Loucy (cell line): ENCODE results near the gene HIGD2A.
A peak's percentile ranks its signal among the peaks of the same experiment; 100 is the strongest.

ENCODE experiments used
- H2AFZ ChIP-seq: fragments of 200-600 bp; sonication (generic); 2 replicates; pipeline ENCODE4 v1.6.0; 2016; ENCODE audit warnings: antibody characterized with exemption, mild to moderate bottlenecking, low read length, moderate library complexity
- H3F3A ChIP-seq: fragments of 200-600 bp; 2 replicates; pipeline ENCODE4 v1.6.0; 2016; ENCODE audit warnings: antibody characterized with exemption, low read depth, mild to moderate bottlenecking
- H3K27me3 ChIP-seq: fragments of 200-600 bp; sonication (generic); 2 replicates; pipeline ENCODE4 v1.6.1; 2014; ENCODE audit warnings: low read length, mild to moderate bottlenecking; ENCODE audit not compliant: insufficient read depth, poor library complexity, severe bottlenecking
- H3K36me3 ChIP-seq: fragments of 200-600 bp; sonication (generic); 2 replicates; pipeline ENCODE4 v1.6.1; 2016; ENCODE audit warnings: low read length; ENCODE audit not compliant: insufficient read depth
- H3K4me1 ChIP-seq: fragments of 200-600 bp; sonication (generic); 2 replicates; pipeline ENCODE4 v1.5.1; 2014; ENCODE audit warnings: low read length, mild to moderate bottlenecking; ENCODE audit not compliant: insufficient read depth, poor library complexity, severe bottlenecking
- H3K4me2 ChIP-seq: fragments of 200-600 bp; sonication (generic); 2 replicates; pipeline ENCODE4 v1.6.0; 2014; ENCODE audit warnings: antibody characterized with exemption, low read length, low read depth, mild to moderate bottlenecking; ENCODE audit not compliant: poor library complexity, severe bottlenecking
- H3K4me3 ChIP-seq: fragments of 200-600 bp; sonication (generic); 2 replicates; pipeline ENCODE4 v1.5.1; 2014; ENCODE audit warnings: low read length, mild to moderate bottlenecking, mixed read lengths; ENCODE audit not compliant: poor library complexity, severe bottlenecking
- H3K79me2 ChIP-seq: fragments of 200-600 bp; sonication (generic); 2 replicates; pipeline ENCODE4 v1.6.1; 2014; ENCODE audit warnings: low read length; ENCODE audit not compliant: insufficient read depth
- H3K9ac ChIP-seq: fragments of 200-600 bp; sonication (generic); 2 replicates; pipeline ENCODE4 v1.6.0; 2014; ENCODE audit warnings: mild to moderate bottlenecking, low read depth, low read length, moderate library complexity; ENCODE audit not compliant: poor library complexity, severe bottlenecking
- H3K9me2 ChIP-seq: fragments of 200-600 bp; sonication (generic); replicated peaks from 2 replicates; pipeline ENCODE4 v1.6.1; 2016; ENCODE audit warnings: low read depth, low read length, mixed read lengths
- H3K9me3 ChIP-seq: fragments of 200-600 bp; sonication (generic); 2 replicates; pipeline ENCODE4 v1.6.1; 2014; ENCODE audit warnings: mild to moderate bottlenecking, antibody characterized with exemption, low read length, low read depth; ENCODE audit not compliant: insufficient read depth
- H4K20me1 ChIP-seq: fragments of 200-600 bp; sonication (generic); 2 replicates; pipeline ENCODE4 v1.6.0; 2014; ENCODE audit warnings: antibody characterized with exemption, low read length, mild to moderate bottlenecking; ENCODE audit not compliant: insufficient read depth, poor library complexity, severe bottlenecking
- CTCF ChIP-seq: fragments of 200-600 bp; sonication (generic); conservative IDR thresholded peaks from 2 replicates; pipeline ENCODE4 v1.5.1; 2014; ENCODE audit warnings: mild to moderate bottlenecking, antibody characterized with exemption, low read length
- EZH2phosphoT487 ChIP-seq: fragments of 200-600 bp; IDR thresholded peaks from 2 replicates; pipeline ENCODE4 v1.6.1; 2018; ENCODE audit warnings: antibody characterized with exemption, mild to moderate bottlenecking, moderate library complexity, borderline replicate concordance

Gene HIGD2A

DNA sequence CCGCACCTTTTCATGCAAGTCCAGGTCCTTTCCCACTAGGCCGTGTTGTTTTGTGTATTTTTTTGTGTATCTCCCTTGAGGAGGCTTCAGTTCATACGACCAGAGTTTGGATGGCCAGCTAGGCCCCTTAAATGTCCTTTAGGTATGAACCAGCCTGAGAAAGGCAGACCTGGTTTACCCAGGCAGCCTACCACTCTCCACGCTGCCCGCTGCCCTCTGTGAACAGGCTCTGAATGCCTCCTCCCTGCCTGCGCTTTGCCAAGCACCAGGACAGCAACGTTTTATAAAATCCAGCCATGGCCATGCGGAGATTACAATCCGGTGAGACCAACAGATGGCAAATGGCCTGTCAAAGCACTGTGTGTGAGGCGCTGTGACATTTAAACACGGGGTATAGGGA lies 28.4 kb downstream of the HIGD2A start:
- peak overlapping the region; percentile 68 for H3K4me2 ChIP-seq
- no peaks in the 10 kb centered on the region for H3F3A ChIP-seq
- no peaks in the 10 kb centered on the region for H3K9me2 ChIP-seq
- no peaks in the 10 kb centered on the region for H3K9me3 ChIP-seq
- H3K4me1 ChIP-seq, result peaks cover 6% of the 10 kb centered on the region
- no peaks in the 10 kb centered on the region for H3K36me3 ChIP-seq
- no peaks in the 10 kb centered on the region for H4K20me1 ChIP-seq
- no peaks in the 10 kb centered on the region for H3K27me3 ChIP-seq
- H3K4me3 ChIP-seq, result peak overlapping the region; percentile 56
- H3K79me2 ChIP-seq, result 0 out of 2 replicates have a peak, but pooled peaks cover 6% of the 10 kb centered on the region
- H2AFZ ChIP-seq, result peak overlapping the region; percentile 84
- no peak for TF ChIP-seq CTCF
- TF ChIP-seq EZH2phosphoT487, result no peak
- peak overlapping the region; percentile 36 for H3K9ac ChIP-seq

DNA sequence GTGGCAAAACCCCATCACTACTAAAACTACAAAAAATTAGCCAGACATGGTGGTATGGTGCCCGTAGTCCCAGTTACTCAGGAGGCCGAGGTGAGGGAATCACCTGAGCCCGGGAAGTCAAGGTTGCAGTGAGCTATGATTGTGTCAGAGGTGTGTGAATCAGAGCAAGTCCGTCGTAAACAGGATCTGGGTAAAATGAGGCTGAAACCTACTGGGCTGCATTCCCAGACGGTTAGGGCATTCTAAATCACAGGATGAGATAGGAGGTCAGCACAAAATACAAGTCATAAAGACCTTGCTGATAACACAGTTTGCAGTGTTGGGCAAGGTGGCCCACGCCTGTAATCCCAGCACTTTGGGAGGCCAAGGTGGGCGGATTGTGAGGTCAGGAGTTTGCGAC lies 29.7 kb downstream of the HIGD2A start:
- no peak overlapping the region for H2AFZ ChIP-seq
- H3K4me2 ChIP-seq, result no peak overlapping the region
- H3K79me2 ChIP-seq, result 0 out of 2 replicates have a peak, but pooled peaks cover 6% of the 10 kb centered on the region
- no peak overlapping the region for H3K9ac ChIP-seq
- no peaks in the 10 kb centered on the region for H3F3A ChIP-seq
- H3K4me1 ChIP-seq, result peaks cover 6% of the 10 kb centered on the region
- no peaks in the 10 kb centered on the region for H4K20me1 ChIP-seq
- no peaks in the 10 kb centered on the region for H3K36me3 ChIP-seq
- TF ChIP-seq CTCF (no peak), EZH2phosphoT487 (no peak)
- no peaks in the 10 kb centered on the region for H3K27me3 ChIP-seq
- no peaks in the 10 kb centered on the region for H3K9me3 ChIP-seq
- H3K9me2 ChIP-seq, result no peaks in the 10 kb centered on the region
- no peak overlapping the region for H3K4me3 ChIP-seq

- H3K4me3 ChIP-seq, result no peak overlapping the region
- no peak overlapping the region for H2AFZ ChIP-seq
- H3K9ac ChIP-seq, result no peak overlapping the region
- TF ChIP-seq CTCF (no peak), EZH2phosphoT487 (no peak)
- no peak overlapping the region for H3K4me2 ChIP-seq
- H3K36me3 ChIP-seq, result no peaks in the 10 kb centered on the region
- H4K20me1 ChIP-seq, result no peaks in the 10 kb centered on the region
- H3K79me2 ChIP-seq, result 0 out of 2 replicates have a peak, but pooled peaks cover 6% of the 10 kb centered on the region
- H3K27me3 ChIP-seq, result no peaks in the 10 kb centered on the region
- no peaks in the 10 kb centered on the region for H3K9me3 ChIP-seq
- H3K9me2 ChIP-seq, result no peaks in the 10 kb centered on the region
- H3K4me1 ChIP-seq, result peaks cover 6% of the 10 kb centered on the region
- no peaks in the 10 kb centered on the region for H3F3A ChIP-seq
These were observed 31.5 kb downstream of the HIGD2A start for GRCh38 chr5:176420086-176420485.
